Ecto neural progenitor cell (in vitro differentiated cells): ENCODE measurements around the gene SMURF1.

Source experiments
- DNase-seq: peaks from one replicate; pipeline ENCODE4 v3.0.0-alpha.2; 2018; ENCODE audit warnings: low spot score

Gene SMURF1

DNA sequence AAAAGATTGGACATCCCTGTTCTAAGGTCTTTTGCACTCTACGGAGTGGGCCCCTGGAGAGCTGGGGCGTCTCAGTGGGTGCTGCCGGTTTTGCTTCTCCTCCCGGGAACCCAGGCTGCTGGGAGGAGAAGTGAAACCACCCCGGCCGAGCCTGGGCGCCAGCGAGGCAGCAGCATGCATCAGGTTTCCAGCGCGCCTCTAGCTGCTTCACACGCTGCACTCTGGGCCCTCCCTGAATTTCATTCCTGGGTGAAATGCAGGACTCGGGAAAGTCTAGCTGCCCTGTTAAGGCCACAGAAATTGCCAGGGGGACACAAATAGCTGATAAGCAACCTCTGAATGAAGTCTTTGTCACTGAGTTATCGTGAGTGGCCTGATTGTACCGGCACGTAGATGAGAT lies 138.1 kb downstream of the SMURF1 start:
- peak; percentile 21 for DNase-seq

DNA sequence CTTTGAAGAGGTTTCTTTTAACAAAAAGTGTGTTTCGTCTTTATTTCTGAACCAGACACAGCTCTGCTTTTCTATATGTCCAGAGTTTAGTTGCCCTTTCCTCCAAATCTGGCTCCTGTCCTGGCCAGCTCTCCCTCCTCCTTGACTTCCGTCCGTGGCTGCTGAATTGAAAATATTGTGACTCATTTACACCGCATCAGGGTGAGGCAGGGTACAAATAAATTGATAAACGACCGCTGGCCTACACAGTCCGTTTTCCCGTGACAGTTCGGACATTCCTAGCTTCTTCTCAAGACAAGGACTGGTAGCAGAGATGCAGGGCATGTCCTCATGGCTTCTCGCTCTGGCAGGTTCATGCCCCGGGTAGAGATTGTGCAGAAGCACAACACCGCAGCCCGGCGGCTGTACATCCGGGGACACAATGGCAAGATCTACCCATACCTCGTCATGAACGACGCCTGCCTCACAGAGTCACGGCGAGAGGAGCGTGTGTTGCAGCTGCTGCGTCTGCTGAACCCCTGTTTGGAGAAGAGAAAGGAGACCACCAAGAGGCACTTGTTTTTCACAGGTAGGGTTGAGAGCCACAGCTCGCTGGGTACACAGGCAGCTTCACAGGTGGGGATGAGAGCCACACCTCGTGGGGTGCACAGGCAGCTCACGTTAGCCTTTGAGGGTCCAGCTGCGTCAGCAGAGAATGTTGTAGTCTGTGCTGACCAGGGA lies 139.0 kb downstream of the SMURF1 start:
- DNase-seq = peak; percentile 24

GRCh38 chr7:99004216-99004615 lies 139.7 kb downstream of the SMURF1 start:
- DNase-seq = peak; percentile 9

DNA sequence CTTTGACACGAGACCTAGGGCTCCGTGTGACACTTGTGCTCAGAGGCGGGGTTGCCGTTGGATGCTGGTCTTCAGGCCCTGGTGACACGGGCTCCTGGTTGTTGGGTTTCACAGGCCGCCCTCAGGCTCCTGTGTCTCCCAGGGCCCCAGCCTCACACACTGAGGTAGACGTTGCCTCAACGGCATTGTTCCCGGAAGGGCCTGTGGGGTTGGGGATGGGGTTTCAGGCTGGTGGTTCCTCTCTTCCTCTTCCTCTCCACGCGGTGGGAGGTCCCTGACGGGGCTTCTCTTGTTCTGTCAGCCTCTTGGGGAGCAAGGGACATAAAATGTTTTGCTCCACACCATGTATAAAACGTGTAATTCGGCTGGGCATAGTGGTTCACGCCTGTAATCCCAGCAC lies 140.5 kb downstream of the SMURF1 start:
- peak; percentile 38 for DNase-seq

GRCh38 chr7:99002827-99003212 lies 141.1 kb downstream of the SMURF1 start:
- DNase-seq = no peak

DNA sequence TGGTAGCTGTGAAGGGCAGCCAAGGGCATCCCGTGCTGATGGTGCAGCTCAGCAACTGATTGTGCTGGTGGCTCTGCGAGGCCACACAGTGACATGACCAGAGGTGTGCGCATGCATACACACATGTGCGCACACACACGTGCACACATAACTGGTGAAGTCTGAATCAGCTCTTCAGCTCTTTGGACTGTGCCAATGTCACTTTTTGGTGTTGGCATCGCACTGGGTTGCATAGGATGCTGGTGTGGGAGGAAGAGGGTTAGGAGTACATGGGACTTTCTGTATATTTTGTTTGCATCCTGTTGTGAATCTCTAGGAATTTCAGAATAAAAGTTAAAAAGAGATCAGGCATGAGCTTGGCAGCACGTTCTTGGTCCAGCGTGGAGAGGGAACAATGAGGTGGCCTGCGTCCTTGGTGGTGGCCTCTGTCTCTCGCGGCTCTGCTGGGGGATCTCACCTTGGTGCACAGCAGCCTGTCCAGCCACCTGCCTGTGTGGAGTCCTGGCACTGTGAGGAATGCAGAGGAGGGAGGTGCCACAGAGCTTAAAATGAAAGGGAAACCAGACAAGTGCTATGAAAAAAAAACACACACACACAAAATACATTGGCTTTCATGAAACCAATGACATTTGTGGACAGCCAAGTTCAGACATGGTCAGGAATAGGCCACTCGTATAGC lies 141.6 kb downstream of the SMURF1 start:
- DNase-seq = no peak

GRCh38 chr7:99001482-99002147 lies 142.3 kb downstream of the SMURF1 start:
- peak; percentile 13 for DNase-seq

DNA sequence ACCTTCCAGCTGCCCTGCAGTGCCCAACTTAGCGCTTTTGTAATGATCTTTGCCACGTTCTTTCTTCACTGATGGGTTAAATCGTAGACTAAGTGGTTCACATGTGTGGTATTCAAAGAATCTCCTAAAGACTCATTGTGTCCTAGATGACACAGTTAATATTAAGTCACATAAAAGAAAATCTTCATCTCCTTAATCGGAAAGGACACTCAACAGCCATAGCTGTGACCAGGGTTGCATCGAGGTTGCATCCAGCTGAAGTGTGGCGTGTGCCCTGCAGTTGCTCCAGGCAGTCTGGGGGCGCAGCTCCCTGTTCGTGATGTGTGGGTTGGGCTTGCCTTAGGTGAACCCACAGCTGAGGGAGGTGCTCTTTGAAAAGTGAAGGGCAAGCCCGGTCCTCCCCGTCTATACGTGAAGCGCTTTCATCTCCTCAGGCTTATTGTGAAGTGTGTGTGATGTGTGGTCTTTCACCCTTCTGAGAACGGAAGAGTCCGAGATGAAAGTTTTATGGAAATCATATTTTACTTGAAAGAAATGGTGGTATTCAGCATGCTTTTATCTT lies 142.9 kb downstream of the SMURF1 start:
- DNase-seq = peak; percentile 8

DNA sequence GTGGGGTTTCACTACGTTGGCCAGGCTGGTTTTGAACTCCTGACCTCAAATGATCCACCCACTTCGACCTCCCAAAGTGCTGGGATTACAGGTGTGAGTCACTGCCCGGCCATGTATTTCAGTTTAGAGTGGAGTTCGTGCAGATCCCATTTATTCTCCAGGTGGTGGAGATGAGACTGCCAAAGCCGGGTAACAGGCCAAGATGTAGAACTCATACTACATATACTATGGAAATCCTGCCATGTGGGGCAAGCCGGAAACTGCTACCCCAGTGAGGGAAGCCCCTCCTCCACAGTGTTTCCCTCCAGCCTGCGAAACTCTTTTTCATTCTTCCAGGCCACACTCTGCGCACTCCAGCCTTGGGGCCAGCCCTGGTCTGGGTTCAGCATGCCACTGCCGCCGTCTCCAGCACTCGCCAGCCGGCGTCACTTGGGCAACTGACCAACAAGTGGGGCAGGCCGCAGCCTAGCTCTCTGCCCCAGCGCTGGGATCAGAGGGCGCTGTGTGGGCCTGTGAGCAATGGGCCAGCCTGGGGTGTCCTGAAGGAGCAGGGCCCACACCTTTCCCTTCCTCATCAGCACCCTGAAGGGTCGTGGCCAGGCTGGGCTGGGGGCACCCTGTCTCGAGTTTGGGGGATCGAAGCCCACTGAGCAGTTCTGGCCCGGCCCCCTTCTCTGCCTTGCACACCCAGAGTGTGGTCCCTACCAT lies 143.6 kb downstream of the SMURF1 start:
- peak; percentile 22 for DNase-seq

DNA sequence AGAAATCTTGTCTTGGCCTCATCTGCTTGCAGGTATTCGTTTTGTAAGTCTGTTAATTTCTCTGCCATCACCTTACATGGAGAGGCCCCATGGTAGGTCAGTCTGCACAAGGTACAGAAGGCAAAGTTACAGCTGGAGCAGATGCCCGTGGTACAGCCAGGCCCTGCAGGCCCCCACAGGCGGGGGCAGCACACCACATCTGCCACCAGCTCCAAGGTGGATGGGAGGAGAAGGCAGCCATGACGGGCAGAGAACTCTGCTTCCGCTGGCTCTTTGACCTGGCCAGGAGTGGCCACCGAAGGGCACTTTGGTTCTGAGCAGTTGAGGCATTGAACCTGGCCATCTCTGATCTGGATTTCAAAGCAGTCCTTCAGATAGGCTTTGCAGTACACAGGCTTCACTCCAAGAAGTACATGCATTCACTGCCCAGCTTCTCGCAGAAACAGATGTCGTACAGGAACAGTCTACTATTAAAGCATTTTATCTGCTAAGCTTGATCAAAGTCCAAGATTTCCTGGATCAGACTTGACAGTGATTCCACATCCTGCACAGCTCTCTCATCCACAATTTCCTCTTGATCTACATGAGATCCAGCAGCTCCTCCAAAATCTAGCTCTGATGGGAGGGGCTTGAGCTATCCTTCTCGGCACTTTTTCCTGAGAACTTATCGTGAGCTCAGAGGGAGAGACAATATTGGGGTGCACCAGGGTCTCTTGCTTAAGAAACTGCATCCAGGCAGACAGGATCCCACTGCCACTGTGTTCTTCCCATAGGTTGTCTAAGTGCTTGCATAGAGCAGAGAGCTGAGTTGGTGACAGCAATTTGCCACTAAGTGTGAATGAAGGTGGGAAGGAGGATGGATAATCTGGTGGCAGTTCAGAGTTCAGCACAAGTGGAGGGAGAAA lies 144.8 kb downstream of the SMURF1 start:
- peak; percentile 25 for DNase-seq

- DNase-seq = no peak
Measured at GRCh38 chr7:98997846-98998245, 146.1 kb downstream of the SMURF1 start.

GRCh38 chr7:98996150-98996552 lies 147.8 kb downstream of the SMURF1 start:
- no peak for DNase-seq

DNA sequence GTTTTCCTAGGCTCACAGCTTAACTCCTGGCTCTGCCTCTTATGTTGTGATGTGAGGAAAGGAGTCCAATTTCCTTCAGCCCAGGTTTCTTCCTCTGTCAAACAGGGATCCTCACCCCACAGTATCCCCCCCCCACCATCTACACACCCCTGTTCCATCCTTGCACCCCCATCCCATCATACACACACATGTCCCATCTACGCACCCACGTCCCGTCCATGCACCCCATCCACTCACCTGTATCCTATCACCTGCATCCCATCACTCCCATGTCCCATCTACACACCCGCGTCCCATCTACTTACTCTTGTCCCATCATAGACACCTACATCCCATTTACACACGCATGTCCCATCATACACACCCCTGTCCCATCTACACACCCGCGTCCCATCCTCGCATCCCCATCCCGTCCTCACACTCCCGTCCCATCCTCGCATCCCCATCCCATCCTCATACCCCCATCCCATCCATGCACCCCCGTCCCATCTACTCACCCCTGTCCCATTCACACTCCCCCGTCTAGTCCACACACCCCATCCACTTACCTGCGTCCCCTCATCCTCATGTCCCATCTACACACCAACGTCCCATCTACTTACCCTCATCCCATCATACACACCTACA lies 148.3 kb downstream of the SMURF1 start:
- DNase-seq = no peak

GRCh38 chr7:98995111-98995510 lies 148.8 kb downstream of the SMURF1 start:
- no peak for DNase-seq

- no peak for DNase-seq
Measured at GRCh38 chr7:98994046-98994944, 149.6 kb downstream of the SMURF1 start.

GRCh38 chr7:98993024-98993897 lies 150.6 kb downstream of the SMURF1 start:
- DNase-seq = no peak

GRCh38 chr7:98992076-98992475 lies 151.8 kb downstream of the SMURF1 start:
- DNase-seq = no peak

DNA sequence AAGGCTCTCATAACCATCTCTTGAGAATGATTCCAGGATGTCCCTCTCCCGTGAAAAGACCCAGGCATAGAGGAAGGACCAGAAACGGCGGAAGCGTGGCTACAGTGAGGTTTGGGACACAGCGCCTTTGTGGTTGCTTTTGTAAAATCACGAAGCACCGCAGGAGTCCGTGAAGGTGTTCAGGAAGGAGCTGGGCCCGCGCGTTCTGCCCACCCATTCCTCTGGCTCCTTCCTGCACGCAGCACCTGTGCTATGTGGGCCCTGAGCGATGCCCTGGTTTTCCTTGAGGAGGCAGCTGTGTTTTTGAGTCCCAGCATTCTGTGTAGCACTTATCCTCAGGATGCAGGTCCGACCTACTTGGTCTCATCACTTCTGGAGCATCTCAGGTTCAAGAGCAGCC lies 152.8 kb downstream of the SMURF1 start:
- DNase-seq = no peak

- DNase-seq = no peak
Measured at GRCh38 chr7:98990356-98990755, 153.6 kb downstream of the SMURF1 start.
